Measurements from ENCODE around the gene ARL3.

ARL3 gene

GRCh38 chr10:102641880-102642735 lies 72.1 kb downstream of the ARL3 start:
- peak overlapping the region; percentile 26 for H3K4ac ChIP-seq (ENCODE audit: low read depth, low read length)
- peak overlapping the region; percentile 99 for H3K27ac ChIP-seq (ENCODE audit: low read depth, low read length)
- peak overlapping the region; percentile 88 for H4K8ac ChIP-seq (ENCODE audit: low read depth, low read length)
- H2BK5ac ChIP-seq (ENCODE audit: low read depth, low read length, poor library complexity) = peak overlapping the region; percentile 70
- H3K4me3 ChIP-seq (ENCODE audit: low read depth, low read length) = peak overlapping the region; percentile 72
- peak overlapping the region; percentile 95 for H4K91ac ChIP-seq (ENCODE audit: low read depth, low read length)
- H3K36me3 ChIP-seq (ENCODE audit: control insufficient read depth in 1 of 2, insufficient read depth in 2 of 2, low read length in 2 of 2) = peaks cover 0 to 2% of the 10 kb centered on the region in 2 experiments
- no peak overlapping the region for H2BK12ac ChIP-seq (ENCODE audit: low read length)
- peak overlapping the region; percentile 77 for H2BK120ac ChIP-seq (ENCODE audit: insufficient read depth, low read length, poor library complexity)
- peak overlapping the region; percentile 68 for H4K12ac ChIP-seq (ENCODE audit: low read depth, low read length)
- no CpG with 5 or more reads among the region's 77 CpGs for WGBS (ENCODE audit: extremely low coverage, insufficient coverage, insufficient read length)
- H3K4me1 ChIP-seq (ENCODE audit: control insufficient read depth in 1 of 2, insufficient read depth in 2 of 2, low read length in 2 of 2) = peaks cover 7 to 20% of the 10 kb centered on the region in 2 experiments
- no peak overlapping the region for H3K23ac ChIP-seq (ENCODE audit: low read length)
- H3K4me2 ChIP-seq (ENCODE audit: low read length) = peak overlapping the region; percentile 94
- peak overlapping the region; percentile 87 for H2AFZ ChIP-seq (ENCODE audit: insufficient read depth, low read length, poor library complexity)
- H3K9ac ChIP-seq (ENCODE audit: low read length) = peak overlapping the region; percentile 89
- no peaks in the 10 kb centered on the region for H3K27me3 ChIP-seq (ENCODE audit: insufficient read depth, low read length)
- H3K79me2 ChIP-seq (ENCODE audit: control insufficient read depth, insufficient read depth, low read length, poor library complexity) = peaks cover 26% of the 10 kb centered on the region
- peak; percentile 96 to 97 for DNase-seq
- peak overlapping the region; percentile 39 for H3K18ac ChIP-seq (ENCODE audit: low read length)
- no peaks in the 10 kb centered on the region for H3K9me3 ChIP-seq (ENCODE audit: insufficient read depth, low read depth, low read length)
- peak overlapping the region; percentile 58 for H3K14ac ChIP-seq (ENCODE audit: low read length)
- no peak overlapping the region for H2AK5ac ChIP-seq (ENCODE audit: low read length)
- H3K79me1 ChIP-seq (ENCODE audit: low read length) = peaks cover 25% of the 10 kb centered on the region

DNA sequence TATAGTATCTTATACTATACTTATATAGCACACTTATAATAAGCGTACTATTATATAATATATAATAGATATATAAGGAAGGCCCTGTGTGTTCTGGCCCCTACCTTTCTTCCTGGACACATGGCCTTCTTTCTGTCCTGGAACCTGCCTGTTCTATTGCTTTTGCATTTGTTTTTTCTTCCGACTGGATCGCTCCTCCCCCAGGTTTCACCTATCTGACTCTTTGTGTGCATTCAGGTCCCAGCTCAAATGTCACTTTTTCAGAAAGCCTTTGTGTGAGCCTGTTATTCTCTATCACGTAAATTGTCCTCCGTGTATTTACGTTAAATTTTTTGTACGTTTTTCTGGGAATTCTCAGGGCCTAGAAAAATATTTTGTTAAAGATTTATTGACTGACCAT lies 72.8 kb downstream of the ARL3 start:
- Histone ChIP-seq H3K9me3 (ENCODE audit: insufficient read depth, low read depth, low read length) (no peaks in the 10 kb centered on the region), H3K4me2 (ENCODE audit: low read length) (peak overlapping the region; percentile 94), H3K27me3 (ENCODE audit: insufficient read depth, low read length) (no peaks in the 10 kb centered on the region), H3K79me2 (ENCODE audit: control insufficient read depth, insufficient read depth, low read length, poor library complexity) (peaks cover 26% of the 10 kb centered on the region), H3K79me1 (ENCODE audit: low read length) (peaks cover 25% of the 10 kb centered on the region), H4K91ac (ENCODE audit: low read depth, low read length) (no peak overlapping the region), H3K4ac (ENCODE audit: low read depth, low read length) (no peak overlapping the region), H3K36me3 (ENCODE audit: control insufficient read depth in 1 of 2, insufficient read depth in 2 of 2, low read length in 2 of 2) (no peaks in the 10 kb centered on the region), H2AK5ac (ENCODE audit: low read length) (no peak overlapping the region), H3K4me3 (ENCODE audit: low read depth, low read length) (no peak overlapping the region), H3K23ac (ENCODE audit: low read length) (no peak overlapping the region), H3K18ac (ENCODE audit: low read length) (no peak overlapping the region), H3K14ac (ENCODE audit: low read length) (no peak overlapping the region), H2BK120ac (ENCODE audit: insufficient read depth, low read length, poor library complexity) (no peak overlapping the region), H2AFZ (ENCODE audit: insufficient read depth, low read length, poor library complexity) (no peak overlapping the region), H3K4me1 (ENCODE audit: control insufficient read depth in 1 of 2, insufficient read depth in 2 of 2, low read length in 2 of 2) (peaks cover 3 to 13% of the 10 kb centered on the region in 2 experiments), H4K8ac (ENCODE audit: low read depth, low read length) (no peak overlapping the region), H2BK12ac (ENCODE audit: low read length) (no peak overlapping the region), H3K9ac (ENCODE audit: low read length) (no peak overlapping the region), H4K12ac (ENCODE audit: low read depth, low read length) (no peak overlapping the region), H3K27ac (ENCODE audit: low read depth, low read length) (no peak overlapping the region), H2BK5ac (ENCODE audit: low read depth, low read length, poor library complexity) (no peak overlapping the region)
- DNase-seq = peak in 1 of 2 donors; percentile 20
- WGBS (ENCODE audit: extremely low coverage, insufficient coverage, insufficient read length) = no CpG with 5 or more reads among the region's 7 CpGs

DNA sequence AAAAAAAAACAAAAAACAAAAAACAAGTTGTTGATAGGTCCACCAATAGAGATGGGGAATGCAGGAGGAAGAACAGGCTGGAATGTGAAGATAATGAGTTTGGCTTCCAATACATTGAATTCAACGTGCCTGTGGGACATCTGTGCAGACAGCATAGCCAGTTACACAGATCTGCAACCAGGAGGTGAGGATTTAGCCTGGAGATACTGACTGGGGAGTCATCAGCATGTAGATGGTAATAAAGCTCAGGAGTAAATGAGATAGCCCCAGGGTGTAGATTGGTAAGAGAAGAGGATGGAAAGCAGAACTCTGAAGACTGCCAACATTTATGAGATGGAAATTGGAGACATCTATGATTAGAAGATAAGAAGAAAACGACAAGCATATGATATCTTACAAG lies 74.7 kb downstream of the ARL3 start:
- Histone ChIP-seq H2BK120ac (ENCODE audit: insufficient read depth, low read length, poor library complexity) (no peak overlapping the region), H2AFZ (ENCODE audit: insufficient read depth, low read length, poor library complexity) (no peak overlapping the region), H3K4me2 (ENCODE audit: low read length) (no peak overlapping the region), H3K4me3 (ENCODE audit: low read depth, low read length) (no peak overlapping the region), H3K27me3 (ENCODE audit: insufficient read depth, low read length) (no peaks in the 10 kb centered on the region), H3K18ac (ENCODE audit: low read length) (no peak overlapping the region), H2BK12ac (ENCODE audit: low read length) (no peak overlapping the region), H3K9ac (ENCODE audit: low read length) (no peak overlapping the region), H2BK5ac (ENCODE audit: low read depth, low read length, poor library complexity) (no peak overlapping the region), H3K4ac (ENCODE audit: low read depth, low read length) (no peak overlapping the region), H2AK5ac (ENCODE audit: low read length) (no peak overlapping the region), H3K79me1 (ENCODE audit: low read length) (peaks cover 27% of the 10 kb centered on the region), H3K23ac (ENCODE audit: low read length) (no peak overlapping the region), H3K14ac (ENCODE audit: low read length) (no peak overlapping the region), H4K12ac (ENCODE audit: low read depth, low read length) (no peak overlapping the region), H3K79me2 (ENCODE audit: control insufficient read depth, insufficient read depth, low read length, poor library complexity) (peaks cover 12% of the 10 kb centered on the region), H4K8ac (ENCODE audit: low read depth, low read length) (no peak overlapping the region), H3K36me3 (ENCODE audit: control insufficient read depth in 1 of 2, insufficient read depth in 2 of 2, low read length in 2 of 2) (no peaks in the 10 kb centered on the region), H3K4me1 (ENCODE audit: control insufficient read depth in 1 of 2, insufficient read depth in 2 of 2, low read length in 2 of 2) (peaks cover 13 to 16% of the 10 kb centered on the region in 2 experiments), H3K9me3 (ENCODE audit: insufficient read depth, low read depth, low read length) (no peaks in the 10 kb centered on the region), H4K91ac (ENCODE audit: low read depth, low read length) (no peak overlapping the region), H3K27ac (ENCODE audit: low read depth, low read length) (no peak overlapping the region)
- no CpG with 5 or more reads among the region's 2 CpGs for WGBS (ENCODE audit: extremely low coverage, insufficient coverage, insufficient read length)
- no peak for DNase-seq

GRCh38 chr10:102635377-102635776 lies 78.8 kb downstream of the ARL3 start:
- Histone ChIP-seq H4K12ac (ENCODE audit: low read depth, low read length) (no peak overlapping the region), H2BK12ac (ENCODE audit: low read length) (peak overlapping the region; percentile 76), H3K27me3 (ENCODE audit: insufficient read depth, low read length) (no peaks in the 10 kb centered on the region), H3K27ac (ENCODE audit: low read depth, low read length) (peak overlapping the region; percentile 63), H3K36me3 (ENCODE audit: control insufficient read depth in 1 of 2, insufficient read depth in 2 of 2, low read length in 2 of 2) (peaks cover 8 to 14% of the 10 kb centered on the region in 2 experiments), H3K4me2 (ENCODE audit: low read length) (no peak overlapping the region), H2AK5ac (ENCODE audit: low read length) (peak overlapping the region; percentile 35), H3K18ac (ENCODE audit: low read length) (no peak overlapping the region), H3K4me3 (ENCODE audit: low read depth, low read length) (no peak overlapping the region), H3K4me1 (ENCODE audit: control insufficient read depth in 1 of 2, insufficient read depth in 2 of 2, low read length in 2 of 2) (peaks cover 46 to 51% of the 10 kb centered on the region in 2 experiments), H3K4ac (ENCODE audit: low read depth, low read length) (no peak overlapping the region), H3K79me1 (ENCODE audit: low read length) (peaks cover 29% of the 10 kb centered on the region), H3K9ac (ENCODE audit: low read length) (no peak overlapping the region), H2AFZ (ENCODE audit: insufficient read depth, low read length, poor library complexity) (no peak overlapping the region), H2BK5ac (ENCODE audit: low read depth, low read length, poor library complexity) (peak overlapping the region; percentile 45), H2BK120ac (ENCODE audit: insufficient read depth, low read length, poor library complexity) (peak overlapping the region; percentile 85), H3K14ac (ENCODE audit: low read length) (peak overlapping the region; percentile 6), H4K91ac (ENCODE audit: low read depth, low read length) (peak overlapping the region; percentile 71), H4K8ac (ENCODE audit: low read depth, low read length) (peak overlapping the region; percentile 33), H3K23ac (ENCODE audit: low read length) (no peak overlapping the region), H3K9me3 (ENCODE audit: insufficient read depth, low read depth, low read length) (no peaks in the 10 kb centered on the region), H3K79me2 (ENCODE audit: control insufficient read depth, insufficient read depth, low read length, poor library complexity) (peaks cover 2% of the 10 kb centered on the region)
- DNase-seq = no peak
- no CpG with 5 or more reads among the region's 4 CpGs for WGBS (ENCODE audit: extremely low coverage, insufficient coverage, insufficient read length)

Data from trophoblast cell (in vitro differentiated cells and primary cell).